ENCODE measurements around the gene RPS24.

Gene RPS24

DNA sequence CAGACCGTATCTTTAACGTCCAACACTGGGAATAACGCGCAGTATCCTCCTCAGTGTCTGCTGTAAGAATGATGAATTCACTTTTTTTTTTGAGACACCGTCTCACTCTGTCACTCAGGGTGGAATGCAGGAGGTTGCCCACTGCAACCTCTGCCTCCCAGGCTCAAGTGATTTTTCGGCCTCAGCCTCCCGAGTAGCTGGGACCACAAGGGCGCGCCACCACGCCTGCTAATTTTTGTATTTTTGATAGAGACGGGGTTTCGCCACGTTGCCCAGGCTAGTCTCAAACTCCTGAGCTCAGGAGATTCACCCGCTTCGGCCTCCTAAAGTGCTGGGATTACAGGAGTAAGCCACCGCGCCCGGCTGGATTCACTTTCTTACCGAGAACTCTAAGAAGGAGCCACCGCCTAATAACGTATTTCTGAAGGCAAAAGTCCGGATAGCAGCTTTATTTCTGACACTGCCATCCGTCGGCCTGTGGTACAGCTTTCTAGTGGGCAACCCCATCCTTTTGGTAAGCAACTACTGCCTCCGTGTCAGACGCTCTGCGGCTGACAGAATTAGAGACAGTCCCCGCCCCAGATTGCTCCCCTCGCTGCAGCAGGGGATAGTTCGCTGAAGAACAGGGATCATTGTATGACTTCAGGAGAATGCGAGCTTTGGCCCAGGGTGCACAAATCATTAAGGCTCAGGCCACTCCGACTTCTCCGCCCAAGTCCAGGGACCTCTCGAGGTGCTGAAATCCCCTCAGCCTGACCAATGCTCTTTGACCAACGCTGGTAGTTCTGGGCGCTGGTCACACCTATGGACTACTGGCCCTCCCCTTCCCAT, 5.0 kb upstream of the RPS24 start:
- no peak for FAIRE-seq

DNA sequence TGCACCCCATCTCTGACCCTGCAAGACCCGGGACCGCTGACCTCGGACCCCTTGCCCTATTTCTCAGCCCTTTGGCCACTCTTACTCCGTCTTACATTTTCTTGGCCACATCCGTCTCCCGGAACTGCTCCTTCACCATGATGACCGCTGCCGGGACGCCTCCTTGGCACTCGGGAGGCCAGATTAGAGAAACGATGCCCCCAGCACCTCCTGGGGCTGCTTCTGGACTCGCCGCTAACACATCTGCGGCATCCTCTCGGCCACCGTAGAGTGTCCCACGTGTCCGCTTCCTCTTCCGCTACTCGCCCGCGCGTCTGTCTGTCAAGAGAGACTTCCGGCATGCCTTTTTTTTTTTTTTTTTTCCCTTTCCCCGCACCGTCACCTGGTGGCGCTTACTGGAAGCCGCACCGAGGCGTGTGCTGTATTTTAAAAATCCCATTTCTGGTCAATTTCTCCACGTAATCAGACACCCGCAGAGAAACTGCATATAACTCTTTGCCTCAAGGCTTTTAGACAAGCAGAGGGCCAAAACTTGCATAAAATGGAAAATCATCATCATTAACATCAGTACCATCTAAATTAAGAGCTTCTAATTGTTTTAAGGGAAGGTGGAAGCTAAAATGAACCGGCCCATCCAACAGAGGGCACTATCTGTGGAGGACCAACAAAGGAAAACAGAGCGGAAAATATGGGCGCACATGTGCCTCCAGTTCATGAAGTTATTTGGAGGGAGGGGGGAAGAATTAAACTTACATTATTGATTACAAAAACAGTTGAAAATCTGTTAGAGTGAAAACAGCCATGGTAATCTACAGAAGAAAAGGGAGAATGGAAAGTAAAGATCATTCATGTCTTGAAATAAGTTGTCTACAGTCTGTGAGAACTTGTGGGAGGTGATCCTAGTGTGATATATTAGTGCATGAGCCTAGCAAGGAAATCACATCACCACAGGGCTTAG, 4.1 kb upstream of the RPS24 start, which contains the start of gene POLR3A:
Gene POLR3A (minus strand): TSS at position 247 of the 958 bp plus-strand sequence. CDS start 108 bp downstream, at position 139.
- no peak for FAIRE-seq

DNA sequence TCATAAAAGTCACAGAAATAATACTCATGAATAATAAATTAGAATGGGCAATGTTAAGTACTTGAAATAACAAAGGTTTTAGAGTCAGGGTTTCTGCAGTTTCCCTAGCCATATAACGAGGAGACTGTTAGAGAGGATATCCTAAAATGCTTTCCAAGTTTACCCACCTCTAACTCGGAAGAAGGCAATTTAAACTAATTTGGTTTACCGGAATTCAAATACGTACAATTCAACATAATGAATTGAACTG, 351 bp upstream of the RPS24 start:
- FAIRE-seq, result no peak

DNA sequence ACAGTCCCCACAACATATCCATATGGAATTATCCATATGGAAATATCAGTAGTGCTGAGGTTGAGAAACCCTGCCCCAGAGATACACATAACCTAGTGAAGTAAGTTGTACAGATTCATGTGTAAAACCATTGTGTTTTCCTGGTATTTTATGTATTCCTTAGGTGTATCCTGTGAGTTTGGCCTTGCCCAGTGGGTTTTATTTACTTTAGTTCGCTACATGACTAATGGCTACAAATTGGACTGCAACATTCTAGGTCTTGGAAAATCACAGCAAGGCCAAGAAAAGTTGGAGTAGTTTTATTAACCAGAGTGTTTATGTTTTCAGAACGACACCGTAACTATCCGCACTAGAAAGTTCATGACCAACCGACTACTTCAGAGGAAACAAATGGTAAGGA, 1.4 kb downstream of the RPS24 start:
- no peak for FAIRE-seq

DNA sequence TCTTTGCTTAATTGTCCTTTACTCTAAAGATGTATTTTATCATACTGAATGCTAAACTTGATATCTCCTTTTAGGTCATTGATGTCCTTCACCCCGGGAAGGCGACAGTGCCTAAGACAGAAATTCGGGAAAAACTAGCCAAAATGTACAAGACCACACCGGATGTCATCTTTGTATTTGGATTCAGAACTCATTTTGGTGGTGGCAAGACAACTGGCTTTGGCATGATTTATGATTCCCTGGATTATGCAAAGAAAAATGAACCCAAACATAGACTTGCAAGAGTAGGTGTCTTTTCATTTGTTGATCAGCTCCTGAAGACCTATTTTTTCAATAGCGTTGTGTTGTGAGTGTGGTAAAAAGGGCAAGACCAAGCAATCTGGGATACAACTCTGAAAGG, 1.8 kb downstream of the RPS24 start:
- FAIRE-seq, result no peak

DNA sequence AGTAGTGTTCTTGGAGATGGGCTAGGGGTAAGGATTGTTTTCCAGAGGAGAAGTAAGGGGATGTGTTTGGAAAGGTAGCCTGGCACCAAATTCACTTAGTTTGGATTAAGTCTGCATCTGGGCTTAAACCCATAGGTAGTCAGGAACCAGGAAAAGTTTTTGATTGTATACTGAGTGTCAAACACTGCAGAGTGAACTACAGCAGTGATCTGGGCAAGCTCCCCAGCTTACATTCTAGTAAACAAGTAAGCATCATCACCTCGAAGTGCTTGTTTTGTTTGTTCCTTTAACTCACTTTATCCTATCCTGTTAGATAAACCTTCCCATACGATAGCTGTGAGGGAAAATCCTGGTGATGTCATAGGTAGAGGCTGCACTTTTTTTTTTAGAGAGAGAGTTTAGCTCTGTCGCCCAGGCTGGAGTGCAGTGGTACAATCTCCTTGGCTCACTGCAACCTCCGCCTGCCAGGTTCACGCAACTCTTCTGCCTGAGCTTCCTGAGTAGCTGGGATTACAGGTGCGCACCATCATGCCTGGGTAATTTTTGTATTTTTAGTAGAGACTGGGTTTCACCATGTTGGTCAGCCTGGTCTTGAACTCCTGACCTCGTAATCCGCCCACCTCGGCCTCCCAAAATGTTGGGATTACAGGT, 2.4 kb downstream of the RPS24 start:
- no peak for FAIRE-seq

DNA sequence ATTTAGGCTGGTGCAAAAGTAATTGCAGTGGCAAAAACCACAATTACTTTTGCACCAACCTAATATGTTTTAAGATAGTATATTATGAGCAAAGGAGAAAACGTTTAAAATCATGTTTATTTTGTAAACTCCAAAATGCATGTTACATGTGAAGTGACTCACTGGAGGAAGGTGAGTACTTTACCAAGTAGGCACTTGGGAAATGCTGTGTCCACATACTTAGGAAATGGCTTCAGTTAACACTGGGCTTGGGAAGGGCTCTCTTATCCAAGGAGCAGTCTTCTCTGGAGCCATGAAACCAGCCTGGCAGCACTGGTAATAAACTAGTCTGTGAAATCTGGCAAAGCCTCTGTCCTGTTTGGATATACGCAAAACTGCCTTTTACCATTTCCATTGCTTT, 4.4 kb downstream of the RPS24 start:
- FAIRE-seq, result no peak

DNA sequence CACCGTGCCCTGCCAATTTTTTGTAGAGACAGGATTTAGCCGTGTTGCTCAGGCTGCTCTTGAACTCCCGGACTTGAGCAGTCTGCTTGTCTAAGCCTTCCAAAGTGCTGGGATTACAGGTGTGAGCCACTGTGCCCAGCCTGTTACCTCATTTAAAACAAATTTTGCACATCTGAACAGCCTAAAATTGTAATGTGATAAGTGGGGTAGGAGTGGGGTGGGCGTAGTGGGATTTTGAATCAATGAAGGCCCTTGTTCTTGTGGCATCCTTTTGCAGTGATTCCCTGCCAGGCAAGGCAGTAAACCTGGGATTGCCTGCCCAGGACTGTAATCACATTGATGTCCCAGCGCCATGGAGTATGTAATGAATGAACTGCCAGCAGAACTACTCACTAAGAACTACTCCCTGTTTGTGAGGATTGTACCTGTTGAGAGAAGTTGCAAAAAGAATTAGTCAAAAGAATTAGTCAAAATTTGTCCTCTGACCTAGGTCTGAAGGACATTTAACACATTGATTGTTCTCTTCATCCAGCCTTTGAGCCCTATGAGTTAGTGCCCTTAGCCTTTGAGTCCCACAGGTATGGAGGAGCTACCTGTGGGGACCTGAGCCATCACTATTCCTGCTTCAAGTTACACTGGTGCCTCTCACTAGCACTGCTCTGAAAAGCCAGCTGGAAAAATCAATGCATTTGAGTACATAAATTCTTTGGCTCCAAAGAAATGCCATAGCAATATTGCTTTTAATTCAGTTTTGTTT, 5.3 kb downstream of the RPS24 start:
- no peak for FAIRE-seq

DNA sequence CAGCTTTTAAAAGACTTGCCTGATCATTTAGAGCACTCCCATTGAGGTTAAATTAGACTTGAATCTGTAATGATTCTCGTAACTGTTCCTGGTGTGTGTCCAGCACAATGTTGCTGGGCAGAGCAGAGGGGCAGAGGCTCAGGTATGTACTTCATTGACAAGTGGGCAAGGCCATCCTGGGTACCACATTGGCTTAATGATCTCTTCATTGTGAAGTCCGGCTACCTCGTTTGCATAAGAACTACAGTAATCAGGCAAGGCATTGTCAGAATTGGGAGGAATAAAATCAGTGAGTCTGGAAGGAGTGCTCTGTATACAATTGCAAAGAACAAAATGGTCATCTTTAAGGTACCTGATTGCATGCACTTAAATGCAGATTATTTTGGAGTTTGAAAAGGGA, 6.1 kb downstream of the RPS24 start:
- no peak for FAIRE-seq

DNA sequence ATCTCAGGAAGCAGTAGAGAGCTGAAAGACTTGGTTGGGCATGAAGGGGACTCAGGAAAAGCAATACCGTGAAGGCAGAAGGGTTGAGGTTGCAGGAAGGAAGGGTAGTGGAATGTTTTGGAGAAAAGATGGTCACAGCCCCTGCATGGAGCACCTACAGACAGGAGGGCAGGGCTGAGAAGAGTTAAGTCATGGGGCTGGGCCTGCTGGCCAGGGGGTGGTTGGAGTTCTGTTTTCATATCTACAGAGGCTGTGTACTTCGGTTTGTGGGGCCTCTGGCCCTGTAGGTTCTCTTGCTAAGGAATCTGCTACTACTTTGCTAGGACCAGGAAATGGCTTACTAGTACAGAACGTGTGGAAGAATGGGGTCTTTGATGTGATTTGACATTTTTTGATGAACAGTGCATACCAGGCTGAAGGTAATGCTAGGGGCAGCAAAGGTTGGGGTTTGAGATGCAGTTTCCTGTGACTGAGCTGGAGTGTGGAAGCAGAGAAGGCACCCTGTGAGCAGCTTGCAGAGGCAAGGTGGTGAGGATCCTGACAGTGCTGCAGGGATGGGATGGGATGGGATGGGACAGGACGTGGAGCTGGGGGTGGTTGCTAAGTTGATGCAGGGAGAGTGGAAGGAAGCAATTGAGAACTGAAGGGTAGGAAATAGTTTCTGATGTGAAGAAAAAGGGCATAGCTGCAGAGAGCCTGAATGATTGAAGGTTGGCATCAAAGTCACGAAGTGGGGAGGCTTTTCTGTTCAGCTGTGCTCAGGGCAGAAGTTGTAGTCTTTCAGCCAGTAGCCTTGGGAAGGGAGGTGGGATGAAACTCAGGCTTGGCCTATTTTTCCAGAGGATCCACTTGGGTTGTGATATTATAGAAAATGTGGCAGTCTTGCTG, 7.8 kb downstream of the RPS24 start:
- no peak for FAIRE-seq

DNA sequence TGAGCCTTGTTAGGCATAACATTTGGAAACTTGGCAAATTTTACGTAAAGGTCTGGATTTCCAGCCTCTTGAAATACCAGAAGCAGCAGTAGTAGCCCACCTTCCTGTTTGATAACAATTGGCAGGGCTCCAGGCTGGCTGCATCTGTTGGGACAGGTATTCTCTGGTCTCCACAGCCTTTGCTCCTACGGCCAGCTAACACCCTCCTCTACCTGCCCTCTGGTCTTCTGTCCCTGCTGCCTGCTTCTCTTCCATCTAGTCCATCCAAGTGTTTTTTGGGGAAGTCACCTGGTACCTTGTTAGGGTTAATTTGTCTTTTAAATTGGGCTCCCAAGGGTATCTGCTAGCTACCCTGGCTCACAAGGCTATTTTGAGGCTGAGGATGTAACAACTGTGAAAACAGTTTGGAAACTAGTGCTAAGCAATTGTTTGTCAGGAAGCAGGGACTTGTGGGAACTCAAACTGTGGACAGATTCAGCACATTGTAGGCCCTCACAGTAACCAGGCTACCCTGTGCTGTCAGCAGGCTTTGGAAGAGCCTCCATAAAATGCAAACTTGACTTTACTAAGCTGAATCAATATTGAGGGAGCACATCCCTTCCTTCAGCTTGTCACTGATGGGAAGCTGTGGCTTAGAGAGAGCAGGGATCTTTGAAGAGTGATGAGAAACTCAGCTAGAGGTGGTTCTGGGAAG, 8.5 kb downstream of the RPS24 start:
- FAIRE-seq, result no peak

DNA sequence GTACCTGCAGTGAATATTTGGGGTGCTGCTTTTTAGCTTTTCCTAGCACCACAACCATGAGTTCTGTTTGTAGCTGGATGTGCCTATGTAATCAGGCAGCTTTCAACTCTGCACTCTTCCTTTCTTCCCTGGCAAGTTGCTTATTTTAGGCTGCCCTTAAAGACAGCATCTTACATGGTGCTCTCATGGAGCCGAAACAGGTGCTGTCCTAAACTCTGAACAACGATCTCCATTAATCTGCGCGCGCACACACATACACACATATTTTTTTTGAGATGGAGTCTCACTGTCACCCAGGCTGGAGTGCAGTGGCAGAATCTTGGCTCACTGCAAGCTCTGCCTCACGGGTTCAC, 9.1 kb downstream of the RPS24 start:
- no peak for FAIRE-seq

DNA sequence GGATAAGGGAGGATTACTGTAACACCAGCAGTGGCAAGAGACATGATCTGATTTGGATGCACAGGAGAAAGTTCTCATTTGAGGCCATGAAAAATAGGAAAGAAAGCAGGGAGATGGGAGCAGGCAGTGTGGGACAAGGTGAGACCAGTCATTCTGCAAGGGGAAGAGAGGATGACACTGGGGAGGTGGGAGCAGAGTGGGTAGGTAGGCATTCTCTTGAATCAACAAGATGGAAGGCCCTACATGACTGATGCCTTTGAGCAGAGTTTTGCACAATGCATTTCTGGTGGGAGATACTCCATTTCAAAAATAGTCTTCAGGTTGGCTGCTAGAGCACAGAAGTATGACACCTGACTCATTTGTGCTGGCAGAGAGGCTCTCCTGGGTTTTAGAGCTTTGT, 10.5 kb downstream of the RPS24 start:
- no peak for FAIRE-seq

DNA sequence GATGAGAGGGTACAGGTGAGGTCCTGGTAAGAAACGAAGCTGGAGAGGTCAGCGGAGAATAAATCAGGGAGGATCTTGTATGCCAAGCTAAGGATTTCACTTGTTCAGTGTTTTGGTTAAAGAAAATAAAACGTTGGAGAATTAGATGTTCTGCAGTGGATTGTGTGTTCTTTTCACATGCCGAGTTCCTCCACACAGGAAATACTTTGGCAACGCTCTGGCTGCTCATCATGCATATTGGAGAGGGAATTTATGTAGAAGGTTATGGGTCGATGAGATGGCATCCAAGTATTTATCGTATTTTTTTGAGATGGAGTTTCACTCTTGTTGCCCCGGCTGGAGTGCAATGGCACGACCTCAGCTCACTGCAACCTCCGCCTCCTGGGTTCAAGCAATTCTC, 11.0 kb downstream of the RPS24 start:
- no peak for FAIRE-seq

DNA sequence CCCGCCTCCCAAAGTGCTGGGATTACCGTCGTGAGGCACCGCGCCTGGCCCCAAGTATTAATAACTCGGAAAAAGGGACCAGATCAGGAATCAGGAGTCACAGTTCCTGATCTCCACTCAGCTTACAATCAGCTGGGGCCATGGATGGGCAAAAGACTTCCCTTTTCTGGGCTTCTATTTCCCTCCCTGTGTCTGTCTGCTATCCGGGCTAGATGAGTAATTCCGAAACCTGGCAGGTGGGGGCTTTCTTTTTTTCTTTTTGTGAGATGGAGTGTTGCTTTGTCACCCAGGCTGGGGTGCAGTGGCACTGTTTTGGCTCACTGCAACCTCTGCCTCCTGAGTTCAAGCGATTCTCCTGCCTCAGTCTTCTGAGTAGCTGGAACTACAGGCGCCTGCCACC, 11.6 kb downstream of the RPS24 start:
- FAIRE-seq, result no peak

DNA sequence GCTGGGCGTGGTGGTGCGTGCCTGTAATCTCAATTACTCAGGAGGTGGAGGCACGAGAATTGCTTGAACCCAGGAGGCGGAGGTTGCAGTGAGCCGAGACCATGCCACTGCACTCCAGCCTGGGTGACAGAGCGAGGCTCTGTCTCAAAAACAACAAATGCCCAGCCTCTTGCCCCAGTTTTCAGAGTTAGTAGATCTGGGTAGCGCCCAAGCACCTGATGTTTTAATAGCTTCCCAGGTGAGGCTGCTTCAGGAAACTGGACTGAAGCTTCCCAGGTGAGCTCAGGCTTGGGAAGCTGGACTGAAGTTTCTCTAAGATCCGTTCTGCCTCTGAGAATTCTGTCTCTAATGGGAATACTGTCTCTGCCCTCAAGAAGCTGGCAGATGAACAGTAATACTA, 12.2 kb downstream of the RPS24 start:
- FAIRE-seq, result no peak

DNA sequence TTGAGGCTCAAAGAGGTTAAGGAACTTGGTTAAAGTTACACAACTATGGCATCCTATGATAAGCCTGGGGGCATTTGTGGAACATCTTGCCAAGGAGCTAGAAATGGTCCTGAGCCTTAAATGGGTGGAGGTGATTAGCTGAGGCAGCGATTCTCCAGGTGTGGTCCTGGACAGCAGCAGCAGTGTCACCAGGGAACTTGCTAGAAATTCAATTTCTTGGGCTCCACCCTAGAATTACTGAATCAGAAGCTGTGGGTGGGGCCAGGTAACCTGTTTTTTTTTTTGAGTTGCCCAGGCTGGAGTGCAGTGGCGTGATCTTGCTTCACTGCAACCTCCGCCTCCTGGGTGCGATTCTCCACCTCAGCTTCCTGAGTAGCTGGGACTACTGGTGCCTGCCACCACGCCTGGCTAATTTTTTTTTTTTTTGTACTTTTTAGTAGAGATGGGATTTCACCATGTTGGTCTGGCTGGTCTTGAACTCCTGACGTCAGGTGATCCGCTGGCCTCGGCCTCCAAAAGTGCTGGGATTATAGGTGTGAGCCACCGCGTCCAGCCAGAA, 13.1 kb downstream of the RPS24 start:
- no peak for FAIRE-seq

DNA sequence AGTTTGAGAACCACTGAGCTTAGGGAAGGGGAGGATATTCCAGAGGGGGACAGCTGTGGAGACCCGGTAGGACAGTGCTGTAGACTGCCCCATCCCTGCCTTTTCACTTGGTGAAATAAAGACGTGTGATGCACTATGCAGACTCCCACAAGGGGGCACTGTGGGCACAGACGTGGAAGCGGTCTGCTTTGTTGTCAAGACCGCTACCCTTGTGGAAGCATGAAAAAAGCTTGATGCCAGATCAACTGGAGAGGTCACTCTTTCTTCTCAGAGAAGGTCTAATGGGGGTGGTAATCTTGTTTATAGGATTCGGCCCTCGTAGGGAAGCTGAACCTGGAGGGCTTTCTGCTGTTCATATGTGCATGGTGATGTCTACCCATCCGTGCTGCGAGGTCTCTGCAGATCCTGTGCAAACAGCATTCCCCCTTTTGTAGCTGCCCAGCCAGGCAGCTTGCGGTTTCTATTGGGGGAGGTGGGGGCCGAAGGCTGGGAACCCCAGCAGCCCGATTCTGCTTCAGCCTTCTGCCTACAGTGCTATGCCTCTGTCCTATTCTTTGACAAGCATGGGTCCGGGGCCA, 13.7 kb downstream of the RPS24 start:
- no peak for FAIRE-seq

DNA sequence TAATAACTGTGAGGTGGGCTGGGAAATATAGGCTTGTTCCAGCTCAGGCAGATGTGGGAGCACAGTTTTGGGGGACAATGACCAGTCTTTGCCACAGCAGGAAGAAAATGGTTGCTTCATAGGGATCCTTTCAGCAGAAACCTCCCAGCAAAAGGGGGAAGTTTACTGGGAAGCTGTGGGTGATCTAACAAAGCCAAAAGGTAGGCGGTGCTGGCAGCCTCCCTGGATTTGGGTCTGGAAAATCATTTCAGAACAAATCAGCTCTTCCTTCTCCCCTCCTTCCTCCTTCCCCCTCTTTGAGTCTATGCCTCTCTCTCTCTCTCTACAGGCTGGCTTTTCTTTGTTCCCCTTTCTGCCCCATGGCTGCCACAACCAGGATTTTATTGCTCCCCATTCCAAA, 16.2 kb downstream of the RPS24 start:
- FAIRE-seq, result no peak

DNA sequence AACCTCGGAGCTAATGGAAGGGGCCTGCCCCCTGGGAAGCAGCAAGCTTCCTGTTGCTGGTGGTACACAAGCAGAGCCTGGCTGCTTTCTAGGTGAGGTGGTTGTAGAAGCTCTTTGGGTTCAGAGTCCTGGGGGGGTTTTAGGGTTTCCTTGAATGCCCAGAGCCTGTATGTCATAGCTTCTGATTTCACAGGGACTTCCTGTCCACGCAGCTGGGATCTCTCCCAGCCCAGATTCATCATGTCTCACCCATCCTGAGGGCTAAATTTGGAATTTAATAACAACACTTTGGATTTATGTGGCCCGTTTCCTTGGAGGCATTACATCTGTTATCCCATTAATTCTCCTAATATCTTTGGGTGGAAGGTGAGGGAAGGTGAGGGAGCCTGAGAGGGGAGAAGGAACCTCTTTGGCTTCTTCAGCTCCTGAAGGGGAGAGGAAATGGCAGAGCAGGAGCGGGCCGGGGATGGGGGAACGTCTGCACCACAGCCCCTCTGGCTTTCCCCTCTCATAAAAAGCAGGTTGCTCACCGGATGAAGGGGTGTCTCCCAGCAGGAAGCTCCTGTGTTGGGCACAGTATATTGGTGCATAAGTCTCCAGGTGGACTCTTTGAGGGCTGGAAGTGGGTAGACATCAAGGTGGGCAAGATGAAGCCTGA, 19.7 kb downstream of the RPS24 start:
- no peak for FAIRE-seq
